Measurements from ENCODE around the gene NOTUM.
"Not testable (repeated sequence)": the region's sequence is repeated elsewhere in the genome, so short reads cannot be mapped to it uniquely, and the experiment has no call there.

Gene NOTUM

GRCh38 chr17:81922566-81923301 is 38.3 kb downstream of the NOTUM start:
- DNase-seq, result no peak

DNA sequence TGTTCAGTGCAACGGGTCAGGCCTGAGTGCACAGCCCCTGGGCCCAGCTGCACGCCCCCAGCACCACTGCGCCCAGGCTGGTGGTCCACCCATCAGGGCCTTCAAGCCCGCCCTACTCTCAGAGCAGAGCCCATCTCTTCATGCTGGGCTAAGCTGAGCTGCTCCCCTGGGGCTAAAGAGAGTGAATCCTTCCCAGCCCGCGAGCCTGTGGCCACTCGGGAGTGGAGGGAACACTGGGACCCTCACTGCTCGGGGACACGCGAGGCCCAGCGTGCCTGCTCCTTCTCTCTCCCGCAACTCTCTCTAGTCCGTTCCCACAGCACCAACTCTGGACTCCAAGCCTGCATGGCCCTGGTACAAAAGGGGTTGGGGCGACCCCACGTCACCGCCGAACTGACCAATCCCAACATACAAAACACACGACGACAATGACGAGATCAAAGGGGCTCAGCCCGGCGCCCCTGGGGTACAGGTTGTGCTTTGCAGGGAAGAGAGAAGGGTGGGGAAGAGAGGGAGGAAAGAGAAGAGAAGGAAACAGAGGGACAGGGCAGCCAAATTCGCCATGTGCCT is 38.9 kb downstream of the NOTUM start:
- DNase-seq, result no peak

DNA sequence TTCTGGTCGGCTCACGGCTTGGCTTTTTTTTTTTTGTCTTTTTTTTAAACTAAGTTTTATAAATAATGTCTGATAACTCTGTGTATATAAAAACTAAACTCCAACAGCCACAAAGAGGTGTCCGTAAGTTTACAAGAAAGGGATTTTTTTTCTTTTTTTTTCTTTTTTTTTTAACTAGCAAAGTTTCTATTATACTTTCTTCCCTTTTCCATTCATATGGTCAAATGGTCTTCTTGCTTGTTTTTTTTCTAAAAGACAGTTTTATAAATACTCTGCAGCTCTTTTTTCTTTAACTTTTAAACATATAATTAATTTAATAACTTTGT is 39.5 kb downstream of the NOTUM start:
- DNase-seq, result no peak

DNA sequence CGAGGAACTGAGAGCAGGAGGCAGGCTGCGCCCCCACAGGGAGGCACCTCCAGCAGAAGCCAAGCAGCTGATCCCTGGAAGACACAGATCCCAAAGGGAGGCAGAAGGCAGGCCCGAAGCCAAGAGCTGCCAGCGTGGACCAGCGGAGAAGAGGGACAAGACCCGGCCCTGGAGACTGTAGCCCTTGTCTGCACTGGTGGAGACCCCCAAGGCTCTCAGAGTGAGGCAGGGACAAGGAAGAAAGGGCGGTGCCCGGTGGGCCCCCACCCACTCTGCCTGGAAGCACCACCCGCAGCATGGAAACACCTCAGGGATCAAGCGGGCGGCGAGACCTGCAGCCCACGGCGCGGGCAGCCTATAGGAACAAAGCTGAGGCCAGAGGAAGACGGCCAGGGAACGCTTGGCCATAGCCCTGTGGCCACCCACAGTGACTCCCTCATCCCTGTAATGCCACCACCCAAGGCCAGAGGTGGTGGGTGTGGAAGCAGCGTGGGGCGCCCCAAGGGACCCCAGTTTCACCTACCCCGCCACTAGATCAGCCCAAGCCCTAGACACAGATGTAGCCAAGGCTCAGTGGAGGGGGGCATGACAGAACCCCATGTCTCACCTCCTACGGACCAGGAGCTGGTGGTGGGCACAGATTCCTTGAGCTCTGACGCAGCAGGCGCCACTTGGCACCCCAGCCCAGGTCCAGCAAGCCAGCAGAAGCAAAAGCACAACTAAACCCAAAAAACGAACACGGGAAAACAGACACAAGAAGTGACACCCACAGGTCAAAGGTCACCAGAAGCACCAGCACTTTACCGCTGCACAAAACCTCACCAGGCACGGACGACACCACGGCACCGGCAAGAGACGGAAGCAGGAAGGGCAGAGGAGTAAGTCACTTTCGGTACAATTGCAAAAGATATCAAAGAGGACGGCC is 40.1 kb downstream of the NOTUM start:
- no peak for DNase-seq

DNA sequence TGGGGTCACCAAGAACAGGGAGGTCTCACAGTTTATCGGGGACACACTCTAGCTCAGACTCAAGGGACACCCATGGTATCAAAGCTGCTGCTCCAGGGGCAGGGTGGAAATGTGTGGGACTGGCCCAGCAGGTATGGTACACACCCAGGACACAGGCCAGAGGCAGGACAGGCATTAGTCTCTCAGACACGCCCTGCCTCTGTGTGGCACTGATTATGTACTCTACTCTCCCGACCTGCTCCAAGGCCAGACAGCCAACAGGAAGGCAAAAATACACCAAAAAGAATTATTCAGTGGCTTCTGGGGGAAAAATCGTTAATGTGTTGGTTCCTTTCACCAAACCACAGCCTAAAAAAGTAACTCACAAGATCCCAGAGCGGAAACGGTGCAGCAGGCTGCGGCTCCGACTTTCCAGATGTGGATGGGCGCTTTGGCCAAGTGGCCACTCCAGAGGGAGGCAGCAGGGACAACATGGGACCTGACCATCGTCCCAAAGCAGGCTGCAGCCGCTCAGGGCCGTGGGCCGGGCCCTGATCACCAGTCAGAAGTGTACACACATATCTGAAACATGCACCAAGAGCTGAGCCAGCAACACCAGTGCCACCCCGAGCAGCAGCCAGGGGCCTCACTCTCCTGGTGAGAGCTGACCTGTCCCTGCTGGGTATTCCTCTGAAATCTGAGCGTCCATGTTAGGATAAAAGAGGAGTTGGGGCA is 42.0 kb downstream of the NOTUM start:
- DNase-seq, result no peak

GRCh38 chr17:81918333-81918669 is 42.7 kb downstream of the NOTUM start:
- DNase-seq, result not testable (repeated sequence)

DNA sequence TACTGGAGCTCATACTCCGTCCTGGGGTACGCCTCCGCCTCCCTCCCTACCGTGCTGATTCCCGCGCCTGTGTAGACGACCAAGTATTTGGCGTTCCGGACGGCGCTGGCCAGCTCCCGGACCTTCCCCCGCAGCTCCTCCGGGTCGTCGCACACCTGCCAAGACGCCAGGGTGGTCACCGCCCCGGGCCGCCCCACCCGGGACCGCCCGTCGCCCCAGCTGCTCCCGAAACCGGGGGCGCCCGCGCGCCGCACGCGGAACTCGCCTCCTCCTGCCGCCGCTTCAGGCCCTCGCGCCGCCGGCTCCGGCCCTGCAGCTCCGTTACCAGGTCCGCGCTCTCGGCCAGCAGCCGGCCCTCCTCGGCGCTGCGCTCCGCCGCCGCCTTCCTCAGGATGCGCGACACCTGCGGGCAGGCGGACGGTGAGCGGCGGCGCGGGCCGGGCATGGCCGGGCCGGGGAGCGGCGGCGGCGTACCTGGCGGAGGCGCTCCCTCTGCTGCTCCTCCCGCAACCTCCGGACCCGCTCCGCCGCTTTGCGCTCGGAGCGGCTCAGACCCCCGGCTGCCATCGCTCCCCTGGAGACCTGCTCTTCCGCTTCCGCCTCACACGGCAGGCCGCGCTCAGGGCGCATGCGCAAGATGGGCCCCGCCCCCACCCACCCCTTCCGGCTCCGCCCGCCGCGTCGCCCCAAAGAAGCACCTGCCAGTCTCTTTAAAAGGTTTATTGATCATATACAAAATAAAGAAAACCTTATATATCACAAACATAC is 43.2 kb downstream of the NOTUM start, which contains the start of gene SIRT7:
TSS of gene SIRT7 (minus strand) at position 612 of the 768 bp plus-strand sequence. CDS start at position 567, 45 bp downstream.
- DNase-seq, result peak; percentile 32

GRCh38 chr17:81916234-81917001 is 44.6 kb downstream of the NOTUM start:
- DNase-seq, result no peak

DNA sequence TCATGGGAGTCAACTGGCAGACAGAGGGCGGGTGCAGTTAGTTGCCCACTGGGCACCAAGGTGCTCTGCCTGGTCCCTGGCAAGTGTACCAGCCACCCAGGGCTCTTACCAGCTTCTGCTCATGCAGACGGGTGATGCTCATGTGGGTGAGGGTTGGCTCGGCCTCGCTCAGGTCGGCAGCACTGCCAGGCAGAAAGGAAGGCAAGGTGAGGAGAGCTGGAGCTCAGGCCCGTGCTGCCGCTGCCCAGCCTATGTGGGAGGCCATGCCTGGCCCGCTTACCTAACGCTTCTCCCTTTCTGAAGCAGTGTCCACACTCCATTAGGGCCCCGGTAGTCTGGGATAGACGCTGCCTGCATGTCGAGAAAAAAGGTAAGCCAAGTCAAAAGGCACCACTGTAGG is 45.7 kb downstream of the NOTUM start:
- no peak for DNase-seq

- DNase-seq, result no peak
These were observed 46.7 kb downstream of the NOTUM start for GRCh38 chr17:81914103-81914850.

DNA sequence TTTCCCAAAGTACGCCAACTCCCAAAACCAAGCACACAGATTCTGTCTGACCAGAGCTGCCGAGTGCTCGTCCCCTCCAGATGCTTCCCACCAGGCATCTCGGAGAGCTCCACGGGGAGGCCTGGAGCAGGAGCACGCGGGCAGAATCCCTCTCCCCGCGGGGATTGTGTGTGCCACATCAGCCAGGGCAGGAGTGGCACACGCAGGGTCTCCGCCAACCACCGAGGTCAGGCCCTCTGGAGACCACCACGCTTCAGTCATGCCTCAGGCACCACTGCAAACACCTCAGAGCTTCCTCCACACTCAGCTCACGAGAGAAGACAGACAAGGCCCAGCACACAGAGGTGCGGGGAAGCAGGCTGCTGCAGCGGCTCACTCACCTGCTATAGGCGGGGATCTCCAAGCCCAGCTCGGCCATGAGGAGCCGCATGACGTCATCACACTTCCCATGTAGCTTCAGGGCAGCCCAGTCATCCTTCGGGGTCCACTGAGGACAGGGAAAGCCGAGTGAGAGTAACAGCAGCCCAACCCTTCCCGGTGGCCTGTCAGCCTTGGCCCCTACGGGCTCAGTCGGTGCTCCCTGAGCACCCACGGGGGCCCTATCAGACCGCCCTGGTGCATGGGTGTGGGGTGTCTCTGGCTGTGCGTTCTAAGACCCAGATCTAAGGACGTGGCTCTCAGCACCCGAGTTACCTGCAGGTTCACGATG is 47.4 kb downstream of the NOTUM start:
- DNase-seq, result no peak

DNA sequence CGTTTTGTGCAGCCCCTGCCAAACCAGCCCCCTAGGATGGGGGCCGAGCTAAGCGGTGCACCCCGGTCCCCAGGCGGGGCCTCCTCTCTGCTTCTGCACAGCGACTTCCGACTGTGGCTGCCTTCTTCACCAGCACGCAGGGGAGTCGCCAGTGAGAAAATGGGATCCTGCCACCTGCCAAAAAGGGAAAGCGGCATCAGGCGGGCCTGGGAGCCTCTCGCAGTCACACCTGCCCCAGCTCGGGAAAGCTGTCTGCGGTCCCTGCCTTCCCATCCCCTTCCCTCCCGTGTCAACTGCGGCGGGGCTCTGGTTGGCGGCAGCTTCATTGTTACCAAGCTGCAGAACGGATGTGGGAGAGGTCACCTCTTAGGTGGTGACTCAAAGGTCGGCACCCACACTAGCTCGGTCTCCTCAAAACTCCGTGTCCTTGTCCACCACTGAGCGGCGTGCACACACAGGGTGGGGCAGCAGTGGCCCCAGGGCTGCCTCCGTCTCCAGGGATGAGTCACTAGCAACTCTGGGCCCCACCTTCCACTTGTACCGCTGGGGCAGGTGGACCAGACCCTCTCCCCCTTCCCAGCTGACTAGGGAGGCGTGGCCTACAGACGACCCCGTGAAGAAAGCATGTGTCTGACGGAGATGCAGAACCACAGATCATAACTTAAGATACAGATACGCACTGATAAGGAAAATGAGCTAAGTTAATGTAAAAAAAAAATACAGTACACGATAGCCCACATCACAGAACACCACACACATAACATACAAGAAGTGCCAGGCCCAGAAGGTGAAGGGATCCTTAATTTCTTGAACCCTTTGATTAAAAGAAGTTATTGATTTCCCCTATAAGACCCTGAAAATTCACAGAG is 48.3 kb downstream of the NOTUM start:
- DNase-seq, result no peak

DNA sequence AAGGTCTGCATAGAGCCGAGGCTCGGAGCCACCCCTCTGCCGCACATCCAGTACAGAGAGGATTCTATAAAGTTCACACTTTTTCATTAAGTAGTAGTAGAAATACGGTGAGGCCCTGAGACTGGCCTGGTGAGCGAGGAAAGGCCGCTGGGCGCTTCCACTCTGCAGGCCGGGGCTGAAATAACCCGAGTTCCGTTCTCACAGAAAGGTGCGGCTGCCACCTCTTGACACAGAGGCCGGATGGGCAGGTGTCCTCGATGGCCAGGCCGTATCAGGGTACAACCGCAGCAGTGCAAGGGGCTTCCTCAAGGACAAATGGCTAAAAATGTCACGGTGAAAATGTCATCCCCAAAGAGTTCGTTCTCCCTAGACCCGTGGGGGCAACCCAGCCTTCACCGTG is 49.0 kb downstream of the NOTUM start:
- DNase-seq, result no peak

DNA sequence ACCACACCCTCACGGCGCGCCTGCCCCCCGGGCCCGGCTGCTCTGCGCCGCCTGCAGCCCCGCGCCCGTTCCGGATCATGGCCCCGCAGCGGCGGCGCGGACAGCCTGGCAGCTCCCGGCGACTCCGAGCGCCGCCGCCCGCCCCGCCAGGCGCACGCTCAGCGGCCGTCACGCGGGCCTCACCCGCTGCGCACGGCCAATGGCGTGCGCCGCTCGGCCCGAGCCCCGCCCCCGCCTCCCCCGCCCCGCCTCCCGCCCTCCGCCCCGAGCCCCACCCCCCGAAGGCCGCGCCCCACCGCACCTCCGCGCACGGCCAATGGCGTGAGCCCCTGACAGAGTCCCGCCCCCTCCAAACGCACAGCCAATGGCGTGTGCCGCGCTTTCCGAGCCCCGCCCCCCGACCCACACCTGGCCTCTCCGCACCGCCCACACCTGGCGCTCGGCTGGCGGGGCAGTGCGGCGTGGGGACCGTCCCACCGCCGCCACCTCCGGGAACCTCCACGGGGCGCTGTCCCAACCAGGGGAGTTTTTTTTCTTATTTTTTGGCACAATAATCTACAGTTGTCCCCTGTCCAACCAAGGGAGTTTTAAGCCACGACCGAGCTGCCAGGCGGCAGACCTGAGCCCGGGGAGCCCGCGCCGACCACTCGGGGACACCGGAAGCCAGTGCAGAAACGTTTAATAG is 49.6 kb downstream of the NOTUM start, which contains the start of gene PCYT2:
TSS of gene PCYT2 (minus strand) at position 123 of the 685 bp plus-strand sequence. CDS start at position 79, 44 bp downstream.
- DNase-seq, result peak; percentile 51

- DNase-seq, result no peak
These were observed 50.1 kb downstream of the NOTUM start for GRCh38 chr17:81910840-81911276.

DNA sequence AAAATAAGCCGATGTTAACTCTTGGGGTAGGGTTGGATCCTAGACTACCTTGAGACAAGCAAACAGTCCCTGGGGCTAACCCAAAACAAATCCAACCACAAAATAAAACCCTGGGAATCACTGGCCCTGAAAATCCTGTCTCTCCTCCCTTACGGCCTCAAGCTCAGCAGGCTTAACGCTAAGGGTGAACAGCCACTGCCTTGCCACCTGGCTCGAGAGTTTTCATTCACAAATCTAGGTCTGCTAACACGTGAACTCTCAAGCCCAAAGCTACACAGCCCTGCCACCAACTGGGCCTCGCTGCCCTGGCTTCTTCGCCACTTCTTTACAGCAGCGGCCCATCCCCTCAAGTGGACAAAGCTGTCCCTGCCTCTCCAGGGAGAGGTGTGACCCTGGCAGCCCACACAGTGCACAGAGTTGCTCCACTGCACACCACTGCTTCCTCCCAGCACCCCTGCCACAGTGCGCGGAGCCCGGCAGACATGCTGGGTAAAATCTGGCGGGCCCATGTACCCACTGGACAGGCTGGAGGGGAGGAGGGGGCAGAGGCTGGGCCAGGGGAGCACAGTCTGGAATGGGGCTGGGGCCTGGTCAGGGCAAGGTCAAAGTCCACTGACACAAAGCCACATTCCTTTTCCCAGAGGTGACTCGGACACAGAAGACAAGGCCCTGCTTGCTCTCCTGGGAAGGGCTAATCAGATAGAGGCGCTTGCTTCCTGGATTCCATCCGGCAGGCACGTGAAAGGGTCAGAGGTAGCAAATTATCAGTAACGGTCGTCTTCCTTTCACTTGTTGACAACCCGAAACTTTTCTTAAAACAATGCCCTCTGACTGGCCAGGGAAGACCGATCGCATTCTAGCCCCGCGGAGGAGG is 50.8 kb downstream of the NOTUM start:
- no peak for DNase-seq

GRCh38 chr17:81909231-81909630 is 51.8 kb downstream of the NOTUM start:
- no peak for DNase-seq
